Mesendoderm (in vitro differentiated cells): ENCODE results near the gene CDC7.

ENCODE experiments used
- DNase-seq: peaks from one replicate; pipeline ENCODE4 v3.0.0; 2013
- H2AK5ac ChIP-seq: 2 replicates; pipeline ENCODE4 v1.6.1; 2013; ENCODE audit warnings: low read length, inconsistent platforms
- H2BK120ac ChIP-seq: 2 replicates; pipeline ENCODE4 v1.6.1; 2013; ENCODE audit warnings: low read depth, mild to moderate bottlenecking, low read length, moderate library complexity, mixed read lengths
- H2BK15ac ChIP-seq: replicated peaks from 2 replicates; pipeline ENCODE4 v1.6.1; 2013; ENCODE audit warnings: low read depth, mild to moderate bottlenecking, moderate library complexity
- H2BK5ac ChIP-seq: 2 replicates; pipeline ENCODE4 v1.6.1; 2013; ENCODE audit warnings: low read length, inconsistent platforms
- H3K18ac ChIP-seq: 2 replicates; pipeline ENCODE4 v1.6.1; 2013; ENCODE audit warnings: mild to moderate bottlenecking, low read length, mixed read lengths
- H3K23ac ChIP-seq: one replicate; pipeline ENCODE4 v1.6.1; 2013; ENCODE audit warnings: low read length
- H3K27ac ChIP-seq: 2 replicates; pipeline ENCODE4 v1.5.1; 2013; ENCODE audit warnings: low read depth, mild to moderate bottlenecking, inconsistent platforms, low read length, moderate library complexity
- H3K27me3 ChIP-seq: 2 replicates; pipeline ENCODE4 v1.6.1; 2013; ENCODE audit warnings: low read length, control low read depth, mild to moderate bottlenecking, inconsistent platforms; ENCODE audit not compliant: insufficient read depth, poor library complexity
- H3K36me3 ChIP-seq: 2 replicates; pipeline ENCODE4 v1.6.1; 2013; ENCODE audit warnings: low read length, inconsistent platforms; ENCODE audit not compliant: control insufficient read depth, insufficient read depth
- H3K4ac ChIP-seq: one replicate; pipeline ENCODE4 v1.6.1; 2013; ENCODE audit warnings: low read depth, mild to moderate bottlenecking, low read length, moderate library complexity
- H3K4me1 ChIP-seq: 2 replicates; pipeline ENCODE4 v1.6.1; 2013; ENCODE audit warnings: low read depth, low read length, inconsistent platforms; ENCODE audit not compliant: control insufficient read depth
- H3K4me2 ChIP-seq: 2 replicates; pipeline ENCODE4 v1.6.1; 2013; ENCODE audit warnings: low read length
- H3K4me3 ChIP-seq: 2 replicates; pipeline ENCODE4 v1.5.1; 2013; ENCODE audit warnings: mild to moderate bottlenecking, low read length
- H3K56ac ChIP-seq: one replicate; pipeline ENCODE4 v1.6.1; 2013; ENCODE audit warnings: low read length
- H3K79me1 ChIP-seq: 2 replicates; pipeline ENCODE4 v1.6.1; 2013; ENCODE audit warnings: low read length, inconsistent platforms
- H3K79me2 ChIP-seq: 2 replicates; pipeline ENCODE4 v1.6.1; 2013; ENCODE audit warnings: mild to moderate bottlenecking, low read length; ENCODE audit not compliant: control insufficient read depth, insufficient read depth
- H3K9ac ChIP-seq: 2 replicates; pipeline ENCODE4 v1.6.1; 2013; ENCODE audit warnings: low read length, inconsistent platforms
- H4K5ac ChIP-seq: one replicate; pipeline ENCODE4 v1.6.1; 2013; ENCODE audit warnings: low read length
- H4K8ac ChIP-seq: one replicate; pipeline ENCODE4 v1.6.1; 2013; ENCODE audit warnings: low read depth, mild to moderate bottlenecking, control low read depth, low read length, moderate library complexity
- WGBS: extraction: QIAGEN DNeasy Blood & Tissue Kit; methylation state at CpG from one replicate; pipeline ENCODE4 v1.1.7; 2013; ENCODE audit warnings: low lambda C conversion rate, missing lambda C conversion rate; ENCODE audit not compliant: insufficient coverage; ENCODE audit errors: extremely low coverage; 5-methylcytosine and 5-hydroxymethylcytosine counted together

CDC7 gene

DNA sequence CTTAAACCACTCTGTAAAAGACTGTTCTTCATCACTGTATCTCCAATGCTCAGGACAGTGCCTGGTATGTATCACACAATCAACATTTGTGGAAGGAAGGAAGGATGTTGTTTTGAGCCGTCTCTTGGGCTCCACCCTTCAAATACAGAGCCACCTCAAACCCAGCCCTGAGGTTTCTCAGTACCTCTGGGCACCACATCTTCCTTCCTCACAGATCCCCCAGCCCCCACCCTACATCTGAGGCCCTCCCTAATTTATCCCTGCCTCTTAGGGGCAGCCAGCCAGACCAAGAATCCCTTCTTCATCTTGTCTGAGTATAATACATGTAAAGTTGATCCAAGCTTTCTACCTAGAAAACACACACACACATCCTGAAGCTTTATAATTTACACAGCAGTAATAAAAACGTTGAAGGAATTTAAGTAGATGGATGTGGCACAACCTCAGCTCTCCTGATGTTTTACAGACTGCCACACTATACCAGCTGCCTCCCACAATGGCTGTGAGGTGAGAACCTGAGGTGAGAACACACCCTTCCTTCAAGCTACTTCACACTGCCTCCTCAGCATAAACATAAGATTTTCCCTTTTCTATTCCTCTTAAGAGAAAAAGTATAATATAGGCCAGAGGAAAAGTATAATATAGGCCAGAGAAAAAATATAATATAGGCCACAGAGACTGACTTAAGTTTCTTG lies 48.5 kb downstream of the CDC7 start:
- H4K8ac ChIP-seq: no peak overlapping the region
- no peaks in the 10 kb centered on the region for H3K27me3 ChIP-seq
- no peak overlapping the region for H3K18ac ChIP-seq
- H3K4me1 ChIP-seq: no peaks in the 10 kb centered on the region
- no peaks in the 10 kb centered on the region for H3K79me1 ChIP-seq
- H3K4ac ChIP-seq: no peak overlapping the region
- no peak overlapping the region for H3K23ac ChIP-seq
- no CpG with 5 or more reads among the region's 2 CpGs for WGBS
- no peak overlapping the region for H2BK15ac ChIP-seq
- no peak for DNase-seq
- no peak overlapping the region for H3K9ac ChIP-seq
- H3K4me3 ChIP-seq: no peak overlapping the region
- H3K36me3 ChIP-seq: no peaks in the 10 kb centered on the region
- no peak overlapping the region for H4K5ac ChIP-seq
- H2BK5ac ChIP-seq: no peak overlapping the region
- H2AK5ac ChIP-seq: no peak overlapping the region
- H3K27ac ChIP-seq: no peak overlapping the region
- no peak overlapping the region for H3K56ac ChIP-seq
- no peaks in the 10 kb centered on the region for H3K79me2 ChIP-seq
- H2BK120ac ChIP-seq: no peak overlapping the region
- H3K4me2 ChIP-seq: no peak overlapping the region

DNA sequence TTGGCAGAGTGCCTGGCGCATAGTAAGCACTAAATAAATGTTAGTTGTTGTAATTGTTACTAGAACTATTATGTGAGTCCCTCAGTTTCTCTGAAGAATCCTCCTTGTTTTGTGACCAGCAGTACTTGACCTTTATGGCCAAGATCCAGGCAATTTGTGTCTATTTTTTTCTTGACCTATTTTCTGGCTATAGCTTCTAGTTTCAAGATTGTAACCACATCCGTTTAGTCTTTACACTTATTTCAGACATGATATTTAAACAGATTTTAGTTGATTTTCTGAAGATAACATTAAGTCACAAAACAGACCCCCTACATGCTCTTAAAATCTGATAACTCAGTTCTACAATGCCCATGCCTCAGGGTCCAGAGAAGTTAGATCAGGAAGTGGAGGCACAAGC lies 50.3 kb downstream of the CDC7 start:
- Histone ChIP-seq H2AK5ac (no peak overlapping the region), H2BK5ac (no peak overlapping the region), H3K79me2 (no peaks in the 10 kb centered on the region), H3K4me2 (no peak overlapping the region), H2BK120ac (no peak overlapping the region), H3K4me3 (no peak overlapping the region), H3K27ac (no peak overlapping the region), H3K36me3 (no peaks in the 10 kb centered on the region), H3K56ac (no peak overlapping the region), H3K79me1 (no peaks in the 10 kb centered on the region), H3K4ac (no peak overlapping the region), H3K18ac (no peak overlapping the region), H3K9ac (no peak overlapping the region), H3K4me1 (no peaks in the 10 kb centered on the region), H3K27me3 (no peaks in the 10 kb centered on the region), H4K8ac (no peak overlapping the region), H2BK15ac (no peak overlapping the region), H4K5ac (no peak overlapping the region), H3K23ac (no peak overlapping the region)
- DNase-seq: no peak
- WGBS: no CpG with 5 or more reads among the region's 2 CpGs

DNA sequence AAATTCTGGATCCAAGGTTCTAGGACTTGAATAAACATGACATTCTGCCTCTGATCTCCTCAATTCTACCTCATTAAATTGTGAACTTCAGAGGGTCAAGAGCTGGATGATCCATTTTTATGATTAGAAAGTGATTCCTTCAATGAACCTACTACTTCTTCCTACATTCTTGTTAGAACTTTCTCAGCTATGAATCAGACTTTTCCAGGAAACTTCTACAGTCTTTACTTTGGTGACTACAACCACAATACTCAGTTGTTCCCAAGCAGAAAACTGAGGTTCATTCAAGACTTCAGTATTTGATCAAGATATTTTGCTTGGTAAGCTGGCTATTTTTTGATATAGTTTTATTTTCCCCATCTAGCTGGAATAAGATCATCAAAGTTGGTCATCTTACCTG lies 51.4 kb downstream of the CDC7 start:
- Histone ChIP-seq H3K4me3 (no peak overlapping the region), H2BK15ac (no peak overlapping the region), H3K27me3 (no peaks in the 10 kb centered on the region), H3K4ac (no peak overlapping the region), H2BK5ac (no peak overlapping the region), H3K4me1 (no peaks in the 10 kb centered on the region), H3K79me1 (no peaks in the 10 kb centered on the region), H3K23ac (no peak overlapping the region), H4K5ac (no peak overlapping the region), H3K79me2 (no peaks in the 10 kb centered on the region), H2BK120ac (no peak overlapping the region), H3K36me3 (no peaks in the 10 kb centered on the region), H4K8ac (no peak overlapping the region), H3K9ac (no peak overlapping the region), H2AK5ac (no peak overlapping the region), H3K27ac (no peak overlapping the region), H3K18ac (no peak overlapping the region), H3K4me2 (no peak overlapping the region), H3K56ac (no peak overlapping the region)
- DNase-seq: no peak

DNA sequence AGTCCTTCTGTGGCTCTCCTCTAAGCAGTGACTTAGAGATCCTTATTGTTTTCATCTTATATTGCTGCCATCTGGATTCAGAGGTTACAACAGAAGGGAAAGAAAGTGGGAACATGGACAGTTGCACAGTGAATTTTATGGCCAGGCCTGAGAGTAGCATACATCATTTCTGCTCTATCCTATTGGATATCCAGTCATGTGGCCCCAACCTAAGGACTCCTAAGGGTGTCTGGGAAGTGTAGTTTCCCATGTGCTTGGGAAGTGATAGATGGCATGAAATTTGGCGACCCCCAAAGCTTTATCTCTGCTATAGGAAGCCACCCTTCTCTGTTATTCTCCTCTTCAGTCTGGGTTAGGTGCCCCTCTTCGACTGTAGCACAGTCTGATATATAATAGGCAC lies 51.9 kb downstream of the CDC7 start:
- no peak overlapping the region for H2BK5ac ChIP-seq
- no peaks in the 10 kb centered on the region for H3K79me2 ChIP-seq
- H4K5ac ChIP-seq: no peak overlapping the region
- DNase-seq: no peak
- no peaks in the 10 kb centered on the region for H3K4me1 ChIP-seq
- no peaks in the 10 kb centered on the region for H3K27me3 ChIP-seq
- no peak overlapping the region for H3K4me2 ChIP-seq
- no peak overlapping the region for H3K4ac ChIP-seq
- H3K9ac ChIP-seq: no peak overlapping the region
- no peak overlapping the region for H3K27ac ChIP-seq
- H3K56ac ChIP-seq: no peak overlapping the region
- H3K36me3 ChIP-seq: no peaks in the 10 kb centered on the region
- no peak overlapping the region for H3K18ac ChIP-seq
- no peak overlapping the region for H2AK5ac ChIP-seq
- no peak overlapping the region for H3K23ac ChIP-seq
- H4K8ac ChIP-seq: no peak overlapping the region
- WGBS: no CpG with 5 or more reads among the region's 2 CpGs
- no peak overlapping the region for H2BK120ac ChIP-seq
- H3K79me1 ChIP-seq: no peaks in the 10 kb centered on the region
- H3K4me3 ChIP-seq: no peak overlapping the region
- H2BK15ac ChIP-seq: no peak overlapping the region

DNA sequence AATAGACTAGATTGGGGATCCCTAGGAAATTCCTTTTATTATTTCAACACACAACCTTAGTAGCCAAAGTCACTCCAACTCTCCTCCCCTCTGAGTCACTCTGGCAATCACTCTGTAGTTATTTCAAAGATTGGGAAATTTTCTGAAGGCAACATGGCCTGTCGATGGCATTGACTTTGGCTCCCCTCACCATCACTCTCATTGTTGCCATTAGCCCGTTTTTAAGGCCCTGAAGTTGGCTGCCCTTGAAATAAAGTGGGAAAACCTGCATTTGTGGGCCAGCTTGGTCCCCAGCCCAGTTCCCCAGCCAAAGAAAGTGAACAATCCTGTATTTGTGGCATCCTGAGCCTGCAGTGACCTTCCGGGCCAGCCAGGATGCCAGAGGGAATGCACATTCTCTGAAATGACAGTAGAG lies 52.5 kb downstream of the CDC7 start:
- Histone ChIP-seq H3K27ac (no peak overlapping the region), H3K4me2 (no peak overlapping the region), H3K79me2 (no peaks in the 10 kb centered on the region), H3K79me1 (no peaks in the 10 kb centered on the region), H3K4ac (no peak overlapping the region), H2BK120ac (no peak overlapping the region), H3K23ac (no peak overlapping the region), H3K4me3 (no peak overlapping the region), H2AK5ac (no peak overlapping the region), H3K9ac (no peak overlapping the region), H3K36me3 (no peaks in the 10 kb centered on the region), H2BK5ac (no peak overlapping the region), H3K27me3 (no peaks in the 10 kb centered on the region), H4K5ac (no peak overlapping the region), H3K56ac (no peak overlapping the region), H4K8ac (no peak overlapping the region), H3K4me1 (no peaks in the 10 kb centered on the region), H3K18ac (no peak overlapping the region), H2BK15ac (no peak overlapping the region)
- no peak for DNase-seq
- WGBS: no CpG with 5 or more reads among the region's 3 CpGs

DNA sequence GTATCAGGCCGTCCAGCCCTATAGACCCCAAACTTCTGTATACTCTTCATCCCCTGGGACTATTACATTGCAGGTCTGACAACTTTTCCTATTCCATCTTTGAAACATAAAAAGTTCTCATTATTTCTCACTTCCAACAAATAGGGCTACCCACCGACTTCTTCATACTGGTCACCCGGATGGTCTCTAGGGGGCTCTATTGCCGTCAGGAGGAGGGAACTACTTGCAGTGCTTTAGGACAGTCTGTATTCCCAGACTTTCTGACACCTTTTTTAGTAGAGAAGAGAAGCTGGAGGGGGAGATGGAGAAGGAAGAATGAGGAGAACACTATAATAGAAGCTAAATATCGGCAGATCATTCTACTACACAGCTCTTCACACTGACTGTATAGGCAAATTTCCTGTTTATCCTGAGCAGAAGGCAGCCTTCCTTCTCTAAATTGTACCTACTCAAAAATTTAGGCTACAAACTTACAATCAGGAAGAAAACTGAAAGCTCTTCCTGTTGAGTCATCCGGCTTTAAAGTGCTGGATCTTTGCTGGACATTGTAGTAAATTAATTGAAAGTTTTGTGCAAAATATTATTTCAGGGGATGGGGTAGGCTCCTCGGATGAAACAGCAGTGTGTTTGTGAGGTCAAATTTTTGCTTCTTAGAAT lies 54.6 kb downstream of the CDC7 start:
- H4K5ac ChIP-seq: no peak overlapping the region
- H3K4me2 ChIP-seq: no peak overlapping the region
- WGBS: no CpG with 5 or more reads among the region's 7 CpGs
- no peak overlapping the region for H2BK15ac ChIP-seq
- no peak overlapping the region for H3K27ac ChIP-seq
- no peaks in the 10 kb centered on the region for H3K36me3 ChIP-seq
- no peak overlapping the region for H2BK5ac ChIP-seq
- H3K4me1 ChIP-seq: no peaks in the 10 kb centered on the region
- H3K23ac ChIP-seq: no peak overlapping the region
- no peak overlapping the region for H3K18ac ChIP-seq
- H3K27me3 ChIP-seq: no peaks in the 10 kb centered on the region
- H2BK120ac ChIP-seq: no peak overlapping the region
- no peak overlapping the region for H3K4ac ChIP-seq
- H3K4me3 ChIP-seq: no peak overlapping the region
- DNase-seq: no peak
- no peak overlapping the region for H3K56ac ChIP-seq
- no peak overlapping the region for H2AK5ac ChIP-seq
- H3K9ac ChIP-seq: no peak overlapping the region
- H4K8ac ChIP-seq: no peak overlapping the region
- no peaks in the 10 kb centered on the region for H3K79me2 ChIP-seq
- H3K79me1 ChIP-seq: no peaks in the 10 kb centered on the region
